Left ventricle myocardium superior (tissue), 1 donor: ENCODE data around the gene ATP6V0B. TPM values are rescaled to one million over a fixed set of nuclear protein-coding genes. Genes with fewer than 3 reads are reported as not detected.

Experiments
- ATAC-seq: fragments of 200-7000 bp; cut with Tn5 transposase; one replicate; pipeline ENCODE4 v1.9.1; 2020; ENCODE audit warnings: mild to moderate bottlenecking, moderate library complexity
- DNase-seq: peaks from one replicate; pipeline ENCODE4 v3.0.0-alpha.2; 2020
- intact Hi-C: fragments of 100-400 bp; cut with micrococcal nuclease; formaldehyde crosslinking; loops from one replicate; pipeline ENCODE4 v1.11.0; 2022
- total RNA-seq: library from RNA; stranded (reverse); fragmentation: NEBNext Ultra II Directional; extraction: Animal tissue kit (Norgen Biotek cat#: 25700); gene quantifications from one replicate; pipeline ENCODE4 v1.2.1, GENCODE V29; 2021
- donor health status: DM: no; HTN: yes; CAD: no; lungs with severe emphysema.

The ATP6V0B gene
- total RNA-seq, 1 donor from 2014 or later = 89.6 TPM

GRCh38 chr1:43942411-43942810 is 32.3 kb upstream of the ATP6V0B start:
- intact Hi-C loops = no loop called here
- DNase-seq (no peak), ATAC-seq (no peak)

- ATAC-seq = no peak
- no peak for DNase-seq
- intact Hi-C loops = no loop called here
Measured at GRCh38 chr1:43944860-43945259, 29.9 kb upstream of the ATP6V0B start.

- ATAC-seq = no peak
- no peak for DNase-seq
- intact Hi-C loops = no loop called here
Measured at GRCh38 chr1:43945674-43946235, 29.0 kb upstream of the ATP6V0B start.

- intact Hi-C loops = no loop called here
- peak; percentile 97 for DNase-seq
- peak; percentile 93 for ATAC-seq
Measured at GRCh38 chr1:43946236-43947060, 28.3 kb upstream of the ATP6V0B start, which contains the start of gene IPO13. Gene IPO13 (plus strand): TSS chr1:43946950. CDS start chr1:43947601, 651 bp downstream.

- ATAC-seq (peak; percentile 63), DNase-seq (peak; percentile 82)
- intact Hi-C loops = no loop called here
Measured at GRCh38 chr1:43947061-43947873, 27.5 kb upstream of the ATP6V0B start.

- DNase-seq = no peak
- no peak for ATAC-seq
- intact Hi-C loops = no loop called here
Measured at GRCh38 chr1:43947874-43948437, 26.8 kb upstream of the ATP6V0B start.

- peak; percentile 56 for DNase-seq
- peak; percentile 0 for ATAC-seq
- intact Hi-C loops = no loop called here
Measured at GRCh38 chr1:43949678-43950077, 25.1 kb upstream of the ATP6V0B start.

- ATAC-seq (no peak), DNase-seq (no peak)
- intact Hi-C loops = no loop called here
Measured at GRCh38 chr1:43951021-43951985, 23.5 kb upstream of the ATP6V0B start.

GRCh38 chr1:43952731-43953346 is 21.9 kb upstream of the ATP6V0B start:
- DNase-seq = no peak
- intact Hi-C loops = no loop called here
- no peak for ATAC-seq

GRCh38 chr1:43953361-43953760 is 21.4 kb upstream of the ATP6V0B start:
- intact Hi-C loops = no loop called here
- DNase-seq (no peak), ATAC-seq (no peak)

- ATAC-seq (no peak), DNase-seq (no peak)
- intact Hi-C loops = no loop called here
Measured at GRCh38 chr1:43954036-43954435, 20.7 kb upstream of the ATP6V0B start.

- DNase-seq (no peak), ATAC-seq (no peak)
- intact Hi-C loops = no loop called here
Measured at GRCh38 chr1:43956234-43956633, 18.5 kb upstream of the ATP6V0B start.

- ATAC-seq (no peak), DNase-seq (no peak)
- intact Hi-C loops = no loop called here
Measured at GRCh38 chr1:43957407-43958040, 17.2 kb upstream of the ATP6V0B start.

GRCh38 chr1:43958351-43959255 is 16.2 kb upstream of the ATP6V0B start:
- intact Hi-C loops = no loop called here
- DNase-seq (no peak), ATAC-seq (no peak)

- no peak for DNase-seq
- intact Hi-C loops = no loop called here
- ATAC-seq = no peak
Measured at GRCh38 chr1:43960798-43961197, 14.0 kb upstream of the ATP6V0B start.

- intact Hi-C loops = no loop called here
- DNase-seq (no peak), ATAC-seq (peak; percentile 67)
Measured at GRCh38 chr1:43961692-43962091, 13.1 kb upstream of the ATP6V0B start.

- DNase-seq (no peak), ATAC-seq (peak; percentile 11)
- intact Hi-C loops = no loop called here
Measured at GRCh38 chr1:43962324-43962723, 12.4 kb upstream of the ATP6V0B start.
